GM19438 (cell line): Measurements from ENCODE around the gene VEGFB.
A peak's percentile ranks its signal among the peaks of the same experiment; 100 is the strongest.

Source experiments
- ATAC-seq: cut with Tn5 transposase; IDR thresholded peaks from one replicate; pipeline ENCODE4 v1.9.1; 2021; ENCODE audit warnings: low read depth; ENCODE audit not compliant: unreplicated experiment

Gene VEGFB

DNA sequence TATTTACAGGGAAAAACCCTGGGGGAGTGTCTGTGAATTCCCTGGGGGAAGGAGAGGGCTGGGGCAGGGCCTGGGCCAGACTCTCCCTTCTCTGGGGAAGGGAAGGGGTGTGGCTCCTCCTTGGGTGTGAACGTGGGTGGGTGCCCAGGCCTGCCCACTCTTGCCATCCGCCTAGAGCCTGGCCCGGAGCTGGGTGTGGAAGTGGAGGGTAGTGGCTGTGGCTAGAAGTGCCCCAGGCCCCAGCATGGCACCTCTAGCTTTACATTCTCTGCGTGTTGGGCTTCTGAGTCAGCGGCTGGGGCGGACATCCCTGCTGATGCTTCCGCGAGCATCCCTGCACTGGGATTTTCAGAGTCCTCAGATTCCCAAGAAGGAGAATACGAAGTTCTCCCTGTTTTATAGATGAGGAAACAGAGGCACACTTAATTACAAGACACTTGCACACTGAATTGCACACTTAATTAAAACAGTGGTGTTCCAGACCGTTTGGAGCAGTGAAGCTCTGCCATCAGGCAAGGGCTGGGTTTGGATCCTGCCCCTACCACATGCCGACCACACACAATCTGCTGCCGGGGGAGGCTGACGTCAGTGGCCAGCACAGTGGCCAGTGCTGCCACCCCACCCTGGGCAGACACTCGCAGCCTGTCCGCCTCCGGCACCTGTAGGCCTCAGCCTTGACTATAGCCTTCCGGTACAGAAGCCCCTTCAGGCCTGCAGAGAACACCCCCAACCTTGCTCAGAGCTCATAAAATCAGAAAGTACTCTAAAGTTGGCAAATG is 42.5 kb downstream of the VEGFB start:
- no peak for ATAC-seq

DNA sequence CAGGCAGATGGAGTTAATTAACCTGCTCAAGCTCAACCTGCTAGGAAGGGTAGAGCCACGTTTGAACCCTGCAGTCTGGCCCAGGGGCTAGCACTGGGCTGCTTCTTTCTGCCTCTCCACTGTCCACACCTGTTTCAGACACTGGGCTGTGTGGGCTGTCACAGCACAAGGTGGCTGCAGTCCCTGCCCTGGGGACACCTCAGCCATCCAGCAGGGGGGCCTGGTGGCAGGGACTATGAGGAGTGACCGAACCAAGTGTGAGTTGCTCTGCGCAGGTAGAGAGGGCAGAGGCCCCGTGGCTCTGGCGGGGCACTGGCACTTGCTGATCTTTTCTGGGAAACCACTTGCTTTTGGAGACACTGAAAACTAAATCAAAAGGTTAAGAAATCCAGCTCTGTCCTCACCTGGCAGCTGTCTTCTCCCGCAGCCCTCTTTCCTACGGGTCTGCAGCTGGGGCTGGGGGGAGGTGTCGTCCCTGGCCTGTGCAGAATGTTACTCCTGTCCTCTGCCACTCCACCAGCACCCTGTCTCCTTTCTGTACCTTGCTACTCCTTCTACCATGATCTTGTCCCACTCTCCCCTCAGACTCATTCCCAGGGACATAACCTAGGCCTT is 44.3 kb downstream of the VEGFB start:
- no peak for ATAC-seq

DNA sequence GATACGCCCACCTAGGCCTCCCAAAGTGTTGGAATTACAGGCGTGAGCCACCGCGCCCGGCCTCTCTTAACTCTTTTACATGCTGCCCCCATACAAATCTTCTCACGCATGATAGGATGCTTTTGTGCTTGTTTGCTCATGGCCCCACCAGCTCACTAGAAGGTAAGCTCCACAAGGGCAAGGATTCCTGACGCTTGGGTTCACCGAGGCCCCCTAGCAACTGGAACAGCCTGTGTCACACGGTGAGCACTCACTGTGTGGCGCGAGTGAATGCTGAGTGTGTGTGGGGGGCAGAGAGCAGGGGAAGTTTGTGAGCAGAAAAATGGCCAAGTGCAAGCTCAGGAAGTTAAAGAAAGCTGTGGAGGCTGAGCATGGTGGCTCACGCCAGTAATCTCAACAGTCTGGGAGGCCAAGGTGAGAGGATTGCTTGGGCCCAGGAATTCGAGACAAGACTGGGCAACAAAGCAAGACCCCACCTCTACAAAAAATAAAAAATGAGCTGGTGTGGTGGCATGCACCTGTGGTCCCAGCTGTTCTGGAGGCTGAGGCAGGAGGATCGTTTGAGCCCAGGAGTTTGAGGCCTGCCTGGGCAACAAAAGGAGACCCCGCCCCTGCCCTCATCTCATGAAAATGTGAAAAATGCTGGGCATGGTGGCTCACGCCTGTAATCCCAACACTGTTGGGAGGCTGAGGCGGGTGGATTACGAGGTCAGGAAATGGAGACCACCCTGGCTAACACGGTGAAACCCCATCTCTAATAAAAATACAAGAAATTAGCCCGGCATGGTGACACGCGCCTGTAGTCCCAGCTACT is 47.8 kb downstream of the VEGFB start:
- no peak for ATAC-seq

- ATAC-seq, result no peak
Observed at GRCh38 chr11:64283092-64283491, 48.7 kb downstream of the VEGFB start.

DNA sequence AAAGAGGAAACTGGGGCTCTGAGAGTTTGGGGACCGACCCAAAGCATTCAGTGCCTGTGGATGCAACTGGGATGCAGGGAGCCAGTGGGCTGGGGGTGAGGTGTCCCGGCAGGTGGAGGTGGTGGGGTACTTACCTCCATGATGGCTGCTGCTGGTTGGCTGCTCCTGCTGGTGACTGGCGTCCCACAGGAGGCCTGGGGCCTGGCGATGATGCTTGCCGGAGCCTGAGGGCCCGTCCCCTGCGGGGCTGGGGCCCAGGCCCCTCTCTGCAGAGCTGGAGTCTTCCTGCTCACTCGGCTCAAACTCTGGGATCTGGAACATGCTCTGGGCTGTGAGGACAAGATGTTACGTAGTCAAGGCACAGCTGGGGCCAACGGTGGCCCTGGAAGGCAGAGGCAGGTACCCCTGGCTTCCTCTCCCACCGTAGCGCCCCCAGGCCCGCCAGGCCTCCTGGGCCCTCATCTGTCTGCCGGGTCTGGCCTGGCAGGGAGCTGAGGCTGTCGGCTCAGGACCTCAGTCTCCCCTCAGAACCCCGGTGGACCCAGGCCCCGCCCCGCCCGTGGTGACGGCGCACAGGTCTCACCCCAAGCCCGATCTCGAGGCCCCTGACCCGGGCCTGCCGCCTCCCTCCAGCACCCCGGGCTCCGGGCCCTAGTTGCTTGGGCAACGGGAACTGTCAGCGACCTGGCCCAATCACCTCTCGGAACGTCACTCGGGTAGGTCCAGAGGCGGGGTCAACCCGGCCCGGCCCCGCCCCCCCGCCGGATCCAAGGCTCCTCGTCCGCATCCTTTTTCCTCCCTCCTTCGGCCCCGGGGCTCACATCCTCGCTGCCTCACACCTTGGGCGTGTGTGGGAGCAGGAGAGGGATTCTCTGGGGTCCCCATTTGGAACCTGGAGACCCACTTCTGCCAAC is 49.9 kb downstream of the VEGFB start, which contains the start of gene BAD:
Gene BAD (minus strand): TSS at position 618 of the 914 bp plus-strand sequence. CDS start 297 bp downstream, at position 321.
- peak; percentile 72 for ATAC-seq

DNA sequence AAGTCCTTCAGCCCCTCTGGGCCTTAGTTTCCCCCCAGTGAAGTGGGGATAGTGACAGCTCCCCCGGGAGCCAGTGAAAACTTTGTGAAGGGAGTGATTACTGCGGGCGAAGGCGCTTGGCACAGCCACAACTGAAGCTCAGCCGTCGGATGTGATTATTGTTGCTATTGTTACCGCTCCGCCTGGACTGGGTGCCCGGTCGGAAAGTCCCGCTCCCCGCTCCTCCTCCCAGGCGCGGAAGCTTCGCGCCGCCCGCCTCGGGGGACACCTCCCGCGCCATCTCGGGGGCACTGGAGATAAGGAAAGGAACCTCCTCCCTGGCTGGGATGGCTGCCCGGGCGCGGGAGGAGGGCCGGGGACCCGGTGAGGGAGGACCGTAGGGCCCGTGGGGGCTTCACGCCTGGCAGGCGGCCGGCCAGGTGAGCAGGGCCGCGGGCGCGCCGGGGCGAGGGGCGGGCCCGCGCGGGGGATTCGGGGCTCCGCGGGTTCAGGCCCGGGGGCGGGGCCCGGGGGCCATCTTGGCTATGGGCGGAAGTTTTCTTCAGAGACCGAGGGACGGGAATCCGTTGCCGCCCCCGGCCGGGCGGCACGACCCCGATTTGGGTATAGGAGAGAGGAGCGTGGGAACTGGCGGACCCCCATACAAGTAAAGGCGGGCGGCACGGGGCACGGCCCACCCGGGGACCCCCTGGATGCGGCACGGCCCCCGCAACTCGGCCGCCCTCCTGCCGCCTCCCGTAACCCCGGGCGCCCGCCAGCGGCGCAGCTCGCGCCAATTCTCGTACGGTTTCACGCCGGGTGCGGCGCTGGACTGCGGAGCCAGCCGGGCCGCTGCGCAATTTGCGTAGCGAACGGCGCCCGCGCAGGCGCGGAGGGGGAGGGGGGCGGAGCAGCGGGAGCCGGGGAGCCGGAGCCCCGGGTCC is 50.8 kb downstream of the VEGFB start, which contains the start of gene GPR137:
Gene GPR137 (plus strand): TSS at position 887 of the 923 bp plus-strand sequence. CDS start 677 bp downstream, outside the sequence.
- ATAC-seq, result peak; percentile 59

DNA sequence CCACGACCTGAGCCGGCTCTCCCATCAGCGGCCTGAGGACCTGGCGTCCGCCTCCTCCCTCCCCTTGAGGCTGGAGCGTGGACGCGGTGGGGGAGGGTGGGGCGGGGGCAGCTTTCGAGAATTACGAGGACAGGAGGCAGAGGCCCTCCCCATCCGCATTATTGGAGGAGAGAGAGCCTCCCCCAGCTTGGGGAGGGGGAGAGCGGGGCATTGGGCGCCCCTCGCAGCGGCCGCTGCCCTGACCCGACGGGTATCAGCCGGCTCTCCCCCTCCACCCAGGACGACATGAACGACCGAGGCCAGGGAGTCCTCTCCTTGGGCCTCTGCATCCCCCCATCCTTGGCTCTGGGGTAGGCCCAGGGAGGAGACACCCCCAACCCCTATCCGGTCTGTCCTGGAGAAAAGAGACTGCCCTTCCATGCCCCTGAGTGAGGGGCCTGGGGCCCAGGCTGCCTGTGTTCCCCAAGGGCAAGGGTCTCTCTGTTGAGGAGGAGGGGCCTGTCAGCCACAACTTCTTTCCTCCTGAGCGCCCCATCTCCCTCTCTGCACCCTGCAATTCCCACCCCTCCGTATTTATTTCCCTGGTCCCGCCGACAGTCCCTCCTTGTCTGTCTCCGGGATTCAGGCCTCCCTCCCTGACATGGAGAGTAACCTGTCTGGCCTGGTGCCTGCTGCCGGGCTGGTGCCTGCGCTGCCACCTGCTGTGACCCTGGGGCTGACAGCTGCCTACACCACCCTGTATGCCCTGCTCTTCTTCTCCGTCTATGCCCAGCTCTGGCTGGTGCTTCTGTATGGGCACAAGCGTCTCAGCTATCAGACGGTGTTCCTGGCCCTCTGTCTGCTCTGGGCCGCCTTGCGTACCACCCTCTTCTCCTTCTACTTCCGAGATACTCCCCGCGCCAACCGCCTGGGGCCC is 51.8 kb downstream of the VEGFB start:
- no peak for ATAC-seq

- no peak for ATAC-seq
Observed at GRCh38 chr11:64286801-64287159, 52.4 kb downstream of the VEGFB start.

DNA sequence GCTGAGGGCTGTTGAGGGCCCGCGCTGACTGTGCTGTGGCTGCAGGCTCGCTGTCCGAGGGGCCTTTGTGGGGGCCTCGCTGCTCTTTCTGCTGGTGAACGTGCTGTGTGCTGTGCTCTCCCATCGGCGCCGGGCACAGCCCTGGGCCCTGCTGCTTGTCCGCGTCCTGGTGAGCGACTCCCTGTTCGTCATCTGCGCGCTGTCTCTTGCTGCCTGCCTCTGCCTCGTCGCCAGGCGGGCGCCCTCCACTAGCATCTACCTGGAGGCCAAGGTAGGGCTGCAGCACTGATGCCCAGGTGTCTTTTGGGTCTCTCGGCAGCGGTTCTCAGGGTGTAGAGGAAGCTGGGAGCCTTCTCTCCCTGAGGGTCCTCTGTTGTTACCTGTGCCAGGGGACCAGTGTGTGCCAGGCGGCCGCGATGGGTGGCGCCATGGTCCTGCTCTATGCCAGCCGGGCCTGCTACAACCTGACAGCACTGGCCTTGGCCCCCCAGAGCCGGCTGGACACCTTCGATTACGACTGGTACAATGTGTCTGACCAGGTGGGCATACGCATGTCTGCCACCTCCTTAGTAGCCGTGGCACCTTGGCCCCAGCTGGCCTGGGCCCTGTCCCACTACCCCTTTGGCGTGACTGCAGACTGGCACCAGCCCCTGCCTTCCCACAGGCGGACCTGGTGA is 53.4 kb downstream of the VEGFB start:
- no peak for ATAC-seq

DNA sequence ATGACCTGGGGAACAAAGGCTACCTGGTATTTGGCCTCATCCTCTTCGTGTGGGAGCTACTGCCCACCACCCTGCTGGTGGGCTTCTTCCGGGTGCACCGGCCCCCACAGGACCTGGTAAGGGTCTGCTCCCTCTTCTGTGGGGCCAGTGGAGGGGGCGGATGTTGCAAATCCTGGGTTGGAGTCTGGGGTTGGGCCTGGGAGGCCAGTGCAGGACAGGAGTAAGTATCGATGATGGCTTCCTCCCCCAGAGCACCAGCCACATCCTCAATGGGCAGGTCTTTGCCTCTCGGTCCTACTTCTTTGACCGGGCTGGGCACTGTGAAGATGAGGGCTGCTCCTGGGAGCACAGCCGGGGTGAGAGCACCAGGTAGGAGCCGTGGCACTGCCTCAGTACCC is 54.0 kb downstream of the VEGFB start:
- no peak for ATAC-seq
